ENCODE data around the gene LRRIQ1. TPM values are rescaled to one million over a fixed set of nuclear protein-coding genes. Genes with fewer than 3 reads are reported as not detected.

LRRIQ1 gene
- total and polyA plus RNA-seq, 2 of the 13 experiments (the other 11 are each of a cell fraction or from before 2014, with no cell fraction given) = not detected

- H3K4me3 ChIP-seq (replicated peaks in 1 of 3; ENCODE audit: insufficient read depth in 1 of 3, low read depth in 2 of 3, low read length in 3 of 3) = no peak overlapping the region
- no peaks in the 10 kb centered on the region for H3K4me1 ChIP-seq (ENCODE audit: insufficient read depth, low read length)
- ATAC-seq (no peak), DNase-seq (ENCODE audit: low spot score) (no peak), FAIRE-seq (no peak)
- no peaks in the 10 kb centered on the region for H3K36me3 ChIP-seq (replicated peaks in 1 of 2; ENCODE audit: control insufficient read depth in 1 of 2, insufficient read depth in 2 of 2, low read length in 2 of 2)
- POLR2A ChIA-PET = no interaction called here
- in situ Hi-C loops (cut with HindIII; ENCODE audit: extremely low pct_ligation_motif_present, low pct_unique_long_range_greater_than_20kb) (no loop called here), intact Hi-C loops (cut with micrococcal nuclease; ENCODE audit: unreplicated experiment) (no loop called here)
- no peak overlapping the region for H3K9ac ChIP-seq (ENCODE audit: insufficient read depth, low read depth, low read length)
- peaks cover 0 to 19% of the 10 kb centered on the region in 2 experiments; a peak in 1 of 5 replicates for H3K27me3 ChIP-seq (ENCODE audit: control insufficient read depth in 1 of 2, insufficient read depth in 2 of 2, low read length in 2 of 2)
- no peaks in the 10 kb centered on the region for H3K9me3 ChIP-seq (ENCODE audit: low read length)
- H2AFZ ChIP-seq (ENCODE audit: low read length) = no peak overlapping the region
- 29% methylated on average over 20 of the region's 37 CpGs for WGBS (ENCODE audit: low lambda C conversion rate)
- no TSS peak for BruUV-seq (replicated peaks)
- H3K27ac ChIP-seq (ENCODE audit: extremely low read length, insufficient read depth, low read length) = no peak overlapping the region
- H3K79me2 ChIP-seq (ENCODE audit: insufficient read depth, low read length) = no peaks in the 10 kb centered on the region
- H3K4me2 ChIP-seq (ENCODE audit: low read depth, low read length) = no peak overlapping the region
- CTCF ChIA-PET (ENCODE audit: low intra/inter-chr PET ratio, low total read pairs) = no interaction called here
- H4K20me1 ChIP-seq (ENCODE audit: insufficient read depth, low read length) = no peaks in the 10 kb centered on the region
- TF ChIP-seq, protein P1, sequence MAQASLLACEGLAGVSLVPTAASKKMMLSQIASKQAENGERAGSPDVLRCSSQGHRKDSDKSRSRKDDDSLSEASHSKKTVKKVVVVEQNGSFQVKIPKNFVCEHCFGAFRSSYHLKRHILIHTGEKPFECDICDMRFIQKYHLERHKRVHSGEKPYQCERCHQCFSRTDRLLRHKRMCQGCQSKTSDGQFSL (CRISPR knock-in tag; IDR thresholded peaks at IDR 0.05) = no peak
- TF ChIP-seq ZEB1 (IDR thresholded peaks at IDR 0.05; ENCODE audit: insufficient replicate concordance, low read depth) (no peak), SMARCC2 (IDR thresholded peaks at IDR 0.05) (no peak), MYNN (CRISPR knock-in tag; IDR thresholded peaks at IDR 0.05; ENCODE audit: low read depth) (no peak), RBFOX2 (IDR thresholded peaks at IDR 0.05; ENCODE audit: low read depth, low read length) (no peak), MATR3 (CRISPR knock-in tag; IDR thresholded peaks at IDR 0.05) (no peak), ZFP82 (CRISPR knock-in tag; IDR thresholded peaks at IDR 0.05; ENCODE audit: borderline replicate concordance) (no peak), HOXA5 (CRISPR knock-in tag; IDR thresholded peaks at IDR 0.05) (no peak), ZNF614 (CRISPR knock-in tag; IDR thresholded peaks at IDR 0.05; ENCODE audit: borderline replicate concordance) (no peak), PRDM10 (CRISPR knock-in tag; IDR thresholded peaks at IDR 0.05; ENCODE audit: low read depth) (no peak), GMEB2 (CRISPR knock-in tag; IDR thresholded peaks at IDR 0.05; ENCODE audit: low read depth) (no peak)
- TF ChIP-seq, protein P2, sequence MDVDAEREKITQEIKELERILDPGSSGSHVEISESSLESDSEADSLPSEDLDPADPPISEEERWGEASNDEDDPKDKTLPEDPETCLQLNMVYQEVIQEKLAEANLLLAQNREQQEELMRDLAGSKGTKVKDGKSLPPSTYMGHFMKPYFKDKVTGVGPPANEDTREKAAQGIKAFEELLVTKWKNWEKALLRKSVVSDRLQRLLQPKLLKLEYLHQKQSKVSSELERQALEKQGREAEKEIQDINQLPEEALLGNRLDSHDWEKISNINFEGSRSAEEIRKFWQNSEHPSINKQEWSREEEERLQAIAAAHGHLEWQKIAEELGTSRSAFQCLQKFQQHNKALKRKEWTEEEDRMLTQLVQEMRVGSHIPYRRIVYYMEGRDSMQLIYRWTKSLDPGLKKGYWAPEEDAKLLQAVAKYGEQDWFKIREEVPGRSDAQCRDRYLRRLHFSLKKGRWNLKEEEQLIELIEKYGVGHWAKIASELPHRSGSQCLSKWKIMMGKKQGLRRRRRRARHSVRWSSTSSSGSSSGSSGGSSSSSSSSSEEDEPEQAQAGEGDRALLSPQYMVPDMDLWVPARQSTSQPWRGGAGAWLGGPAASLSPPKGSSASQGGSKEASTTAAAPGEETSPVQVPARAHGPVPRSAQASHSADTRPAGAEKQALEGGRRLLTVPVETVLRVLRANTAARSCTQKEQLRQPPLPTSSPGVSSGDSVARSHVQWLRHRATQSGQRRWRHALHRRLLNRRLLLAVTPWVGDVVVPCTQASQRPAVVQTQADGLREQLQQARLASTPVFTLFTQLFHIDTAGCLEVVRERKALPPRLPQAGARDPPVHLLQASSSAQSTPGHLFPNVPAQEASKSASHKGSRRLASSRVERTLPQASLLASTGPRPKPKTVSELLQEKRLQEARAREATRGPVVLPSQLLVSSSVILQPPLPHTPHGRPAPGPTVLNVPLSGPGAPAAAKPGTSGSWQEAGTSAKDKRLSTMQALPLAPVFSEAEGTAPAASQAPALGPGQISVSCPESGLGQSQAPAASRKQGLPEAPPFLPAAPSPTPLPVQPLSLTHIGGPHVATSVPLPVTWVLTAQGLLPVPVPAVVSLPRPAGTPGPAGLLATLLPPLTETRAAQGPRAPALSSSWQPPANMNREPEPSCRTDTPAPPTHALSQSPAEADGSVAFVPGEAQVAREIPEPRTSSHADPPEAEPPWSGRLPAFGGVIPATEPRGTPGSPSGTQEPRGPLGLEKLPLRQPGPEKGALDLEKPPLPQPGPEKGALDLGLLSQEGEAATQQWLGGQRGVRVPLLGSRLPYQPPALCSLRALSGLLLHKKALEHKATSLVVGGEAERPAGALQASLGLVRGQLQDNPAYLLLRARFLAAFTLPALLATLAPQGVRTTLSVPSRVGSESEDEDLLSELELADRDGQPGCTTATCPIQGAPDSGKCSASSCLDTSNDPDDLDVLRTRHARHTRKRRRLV (CRISPR knock-in tag; IDR thresholded peaks at IDR 0.05) = no peak
Observed at GRCh38 chr12:85273381-85274314, 237.5 kb downstream of the LRRIQ1 start.
